ENCODE measurements around the gene PTRHD1.
"Not testable (repeated sequence)": the region's sequence is repeated elsewhere in the genome, so short reads cannot be mapped to it uniquely, and the experiment has no call there.

PTRHD1 gene

DNA sequence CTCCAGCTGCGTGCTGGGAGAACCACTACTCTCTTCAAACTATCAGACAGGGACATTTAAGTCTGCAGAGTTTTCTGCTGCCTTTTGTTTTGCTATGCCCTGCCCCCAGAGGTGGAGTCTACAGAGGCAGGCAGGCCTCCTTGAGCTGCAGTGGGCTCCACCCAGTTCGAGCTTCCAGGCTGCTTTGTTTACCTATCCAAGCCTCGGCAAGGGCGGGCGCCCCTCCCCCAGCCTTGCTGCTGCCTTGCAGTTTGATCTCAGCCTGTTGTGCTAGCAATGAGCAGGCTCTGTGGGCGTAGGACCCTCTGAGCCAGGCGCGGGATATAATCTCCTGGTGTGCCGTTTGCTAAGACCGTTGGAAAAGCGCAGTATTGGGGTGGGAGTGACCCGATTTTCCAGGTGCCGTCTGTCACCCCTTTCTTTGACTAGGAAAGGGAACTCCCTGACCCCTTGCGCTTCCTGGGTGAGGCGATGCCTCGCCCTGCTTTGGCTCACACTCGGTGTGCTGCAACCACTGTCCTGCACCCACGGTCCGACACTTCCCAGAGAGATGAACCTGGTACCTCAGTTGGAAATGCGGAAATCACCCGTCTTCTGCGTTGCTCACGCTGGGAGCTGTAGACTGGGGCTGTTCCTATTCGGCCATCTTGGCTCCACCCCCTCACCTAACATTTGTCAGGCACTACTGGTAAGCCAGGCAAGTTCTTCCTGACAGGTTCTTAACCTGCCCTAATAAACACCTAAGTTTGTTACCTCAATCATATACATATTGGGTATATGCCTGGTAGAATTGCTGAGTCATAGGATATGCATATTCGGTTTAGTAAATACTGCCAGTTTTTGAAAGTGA is 12.8 kb upstream of the PTRHD1 start:
- DNase-seq, result not testable (repeated sequence)

DNA sequence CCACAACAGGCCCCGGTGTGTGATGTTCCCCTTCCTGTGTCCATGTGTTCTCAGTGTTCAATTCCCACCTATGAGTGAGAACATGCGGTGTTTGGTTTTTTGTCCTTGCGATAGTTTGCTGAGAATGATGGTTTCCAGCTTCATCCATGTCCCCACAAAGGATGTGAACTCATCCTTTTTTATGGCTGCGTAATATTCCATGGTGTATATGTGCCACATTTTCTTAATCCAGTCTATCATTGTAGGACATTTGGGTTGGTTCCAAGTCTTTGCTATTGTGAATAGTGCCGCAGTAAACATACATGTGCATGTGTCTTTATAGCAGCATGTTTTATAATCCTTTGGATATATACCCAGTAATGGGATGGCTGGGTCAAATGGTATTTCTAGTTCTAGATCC is 7.3 kb upstream of the PTRHD1 start:
- DNase-seq, result not testable (repeated sequence)

GRCh38 chr2:24797644-24798043 is 4.5 kb upstream of the PTRHD1 start:
- DNase-seq, result no peak

DNA sequence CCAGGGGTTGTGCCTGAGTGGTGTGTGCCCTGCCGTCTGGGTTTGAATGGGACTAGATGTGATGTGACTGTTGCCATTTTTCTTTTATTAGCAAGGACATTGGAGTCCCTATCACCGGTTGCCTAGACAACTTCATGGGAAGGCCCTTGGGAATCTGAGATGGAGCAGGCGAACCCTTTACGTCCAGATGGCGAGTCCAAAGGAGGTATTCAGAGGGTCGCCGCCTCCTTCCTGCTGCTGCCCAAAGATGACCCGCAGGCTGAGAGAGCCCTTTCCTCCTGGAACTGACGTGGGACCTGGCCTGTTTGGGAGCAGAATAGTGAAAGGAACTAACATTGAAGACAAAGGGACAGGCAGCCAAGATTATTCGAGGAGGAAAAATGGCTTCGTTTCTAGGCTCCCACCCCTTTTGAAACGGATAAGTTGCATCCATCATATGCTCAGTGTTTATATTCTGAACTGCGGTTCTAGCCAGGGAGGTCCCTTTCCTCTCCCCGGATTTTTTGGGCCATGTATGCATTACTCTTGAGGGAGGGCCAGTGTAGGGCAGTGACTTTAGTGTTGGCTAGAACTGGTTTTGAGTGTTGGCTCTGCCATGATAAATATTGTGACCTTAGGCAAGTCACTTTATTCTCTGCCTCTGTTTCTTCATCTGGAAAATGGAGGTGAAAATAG is 707 bp upstream of the PTRHD1 start:
- peak; percentile 16 for DNase-seq

DNA sequence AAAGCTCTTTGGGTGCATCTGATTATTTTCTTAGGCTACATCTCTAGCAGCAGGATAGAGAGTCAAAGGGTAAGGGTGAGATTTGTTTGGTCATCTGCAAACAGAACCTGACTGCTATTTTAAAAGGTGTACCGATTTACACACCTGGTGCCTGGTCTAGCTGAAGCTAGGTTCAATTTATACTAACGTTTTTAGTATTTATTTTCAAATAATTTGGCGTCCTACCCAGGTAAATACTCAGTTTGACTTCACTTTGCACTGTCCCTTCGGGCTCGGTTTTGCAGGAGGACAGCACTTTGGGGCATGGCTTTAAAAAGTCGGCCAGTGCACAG is 683 bp downstream of the PTRHD1 start:
- DNase-seq, result no peak

- DNase-seq, result no peak
Measured at GRCh38 chr2:24791452-24791851, 1.7 kb downstream of the PTRHD1 start.

DNA sequence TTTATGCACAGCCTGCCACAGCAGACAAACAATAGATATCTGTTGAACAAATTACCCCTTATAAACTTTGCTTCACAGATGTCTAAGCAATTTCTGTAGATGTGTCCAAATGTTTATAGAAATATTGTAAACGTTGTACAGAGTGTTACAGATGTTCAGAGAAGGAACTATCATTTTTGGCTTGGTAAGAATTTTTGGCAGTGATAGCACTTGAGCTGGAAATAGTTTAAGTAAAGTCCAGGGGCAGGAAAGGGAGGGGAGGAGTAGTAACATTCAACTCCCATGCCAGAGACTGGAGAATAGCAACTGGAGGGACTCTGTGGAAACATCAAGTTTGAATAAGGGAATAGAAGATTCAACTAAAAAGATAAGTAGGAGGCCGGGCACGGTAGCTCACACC is 4.4 kb downstream of the PTRHD1 start:
- DNase-seq, result no peak

GRCh38 chr2:24787532-24787931 is 5.7 kb downstream of the PTRHD1 start:
- DNase-seq, result no peak

DNA sequence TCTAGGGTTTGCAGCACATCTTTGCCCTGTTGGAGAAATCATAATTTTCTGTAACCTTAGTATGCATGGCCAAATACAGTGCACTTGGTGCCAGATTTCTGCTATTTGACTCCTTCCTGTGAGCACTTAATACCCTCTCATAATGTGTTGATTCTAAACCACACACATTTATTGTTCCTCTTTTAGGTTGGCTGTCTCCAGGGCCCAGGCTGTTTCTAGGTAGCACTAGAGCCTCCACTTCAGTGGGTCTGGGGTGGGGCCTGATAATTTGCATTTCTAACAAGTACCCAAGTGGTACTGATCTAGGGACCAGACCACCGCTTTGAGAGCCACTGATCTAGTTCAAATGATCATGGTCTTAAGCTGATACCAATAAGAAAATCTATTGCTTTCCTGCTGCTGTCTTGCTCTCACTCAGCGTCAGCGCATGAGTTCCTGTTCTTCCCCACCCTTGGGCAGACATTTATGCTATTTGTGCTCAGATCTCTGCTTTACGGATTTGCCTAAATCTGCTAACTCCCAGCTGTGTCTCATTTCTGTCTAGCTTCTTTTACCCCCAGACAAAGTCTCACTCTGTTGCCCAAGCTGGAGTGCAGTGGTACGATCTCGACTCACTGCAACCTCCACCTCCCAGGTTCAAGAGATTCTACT is 7.4 kb downstream of the PTRHD1 start:
- no peak for DNase-seq

DNA sequence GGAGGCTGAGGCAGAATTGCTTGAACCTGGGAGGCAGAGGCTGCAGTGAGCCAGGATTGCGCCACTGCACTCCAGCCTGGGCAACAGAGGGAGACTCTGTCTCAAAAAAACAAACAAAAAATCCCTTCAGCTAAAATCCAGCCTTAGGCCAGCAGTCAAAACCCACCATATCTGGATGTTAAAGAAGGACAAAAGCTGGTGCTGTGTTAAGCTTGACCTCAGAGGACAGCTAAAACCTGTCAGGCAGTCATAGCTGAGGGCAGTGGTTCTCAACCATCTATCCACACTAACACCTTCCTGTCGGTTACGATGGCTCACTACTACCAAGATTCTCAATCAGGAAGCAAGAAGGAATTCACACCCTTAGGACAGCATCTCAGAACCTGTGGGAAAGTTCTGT is 9.6 kb downstream of the PTRHD1 start:
- no peak for DNase-seq

DNA sequence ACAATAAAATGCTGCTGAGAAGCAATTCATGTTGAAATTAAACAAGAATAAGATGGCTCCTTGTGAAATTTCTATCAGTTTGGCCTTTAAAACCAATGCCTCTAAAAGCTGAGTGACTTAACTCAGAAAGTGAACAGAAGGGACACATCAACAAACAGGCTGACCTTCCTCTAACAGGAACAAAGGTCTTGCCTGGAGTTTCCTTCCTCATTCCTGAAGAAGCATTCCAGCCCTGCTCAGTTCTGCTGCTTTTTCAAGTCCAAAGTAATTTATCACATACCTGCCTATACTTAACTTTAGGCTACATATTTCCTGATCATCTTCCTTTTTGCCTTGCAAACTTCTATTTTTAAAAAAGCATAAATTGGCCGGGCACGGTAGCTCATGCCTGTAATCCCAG is 14.1 kb downstream of the PTRHD1 start:
- no peak for DNase-seq

DNA sequence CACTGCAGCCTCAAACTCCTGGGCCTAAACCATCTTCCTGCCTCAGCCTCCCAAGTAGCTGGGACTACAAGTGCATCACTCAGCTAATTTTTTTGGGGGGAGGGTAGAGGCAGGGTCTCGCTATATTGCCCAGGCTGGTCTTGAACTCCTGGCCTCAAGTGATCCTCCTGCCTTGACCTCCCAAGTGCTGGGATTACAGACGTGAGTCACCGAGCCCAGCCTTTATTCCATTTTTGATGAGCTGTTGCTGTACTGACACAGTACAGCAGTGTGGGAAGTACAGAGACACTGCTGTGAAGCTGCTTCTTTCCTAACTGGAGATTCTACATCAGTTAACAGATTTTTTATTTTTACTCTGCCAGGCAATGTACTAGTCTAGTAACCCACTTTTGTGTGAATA is 18.8 kb downstream of the PTRHD1 start:
- no peak for DNase-seq

DNA sequence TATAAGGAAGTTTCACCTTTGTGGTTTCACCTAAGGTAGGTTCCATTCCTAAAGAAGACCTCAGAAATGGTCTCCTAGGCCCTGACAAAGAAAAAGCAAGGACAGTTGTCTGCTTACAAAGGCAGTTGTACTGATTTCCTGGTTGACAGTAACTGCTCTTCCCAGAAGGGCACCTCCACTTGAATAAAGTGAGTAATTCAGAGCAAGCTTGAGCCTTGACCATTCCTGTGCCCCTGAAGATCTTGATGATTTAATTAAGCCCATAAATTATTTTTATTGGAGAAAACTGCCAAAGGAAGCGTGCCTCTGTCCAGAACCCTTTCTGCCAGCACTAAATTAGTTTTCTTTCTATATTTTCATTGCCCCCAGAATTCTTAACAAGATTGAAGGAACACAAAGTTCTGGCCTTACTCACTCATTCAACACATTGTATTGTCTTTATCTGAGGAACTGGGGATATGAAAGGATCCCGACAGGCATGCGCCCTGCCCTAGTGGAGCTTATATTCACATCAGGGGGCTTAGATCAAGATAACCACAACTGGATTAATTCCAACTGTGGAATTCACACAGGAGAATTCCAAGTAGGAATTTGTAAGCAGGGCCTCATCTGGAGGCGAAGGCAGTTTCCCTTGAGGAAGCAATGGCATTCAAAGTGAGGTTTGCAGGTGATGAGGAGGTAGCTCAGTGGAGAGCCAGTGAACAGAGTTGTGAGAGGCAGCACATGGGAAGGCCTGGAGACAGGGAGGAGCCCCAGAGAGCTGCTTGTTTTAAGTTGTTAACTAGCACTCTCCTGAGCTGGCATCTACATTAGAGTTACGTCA is 21.2 kb downstream of the PTRHD1 start:
- DNase-seq, result no peak

- DNase-seq, result no peak
Measured at GRCh38 chr2:24771061-24771460, 22.1 kb downstream of the PTRHD1 start.

- no peak for DNase-seq
Measured at GRCh38 chr2:24768601-24769000, 24.6 kb downstream of the PTRHD1 start.

- DNase-seq, result no peak
Measured at GRCh38 chr2:24768013-24768412, 25.2 kb downstream of the PTRHD1 start.

- DNase-seq, result peak; percentile 32
Measured at GRCh38 chr2:24766609-24767008, 26.6 kb downstream of the PTRHD1 start.

GRCh38 chr2:24763843-24764242 is 29.3 kb downstream of the PTRHD1 start:
- no peak for DNase-seq

DNA sequence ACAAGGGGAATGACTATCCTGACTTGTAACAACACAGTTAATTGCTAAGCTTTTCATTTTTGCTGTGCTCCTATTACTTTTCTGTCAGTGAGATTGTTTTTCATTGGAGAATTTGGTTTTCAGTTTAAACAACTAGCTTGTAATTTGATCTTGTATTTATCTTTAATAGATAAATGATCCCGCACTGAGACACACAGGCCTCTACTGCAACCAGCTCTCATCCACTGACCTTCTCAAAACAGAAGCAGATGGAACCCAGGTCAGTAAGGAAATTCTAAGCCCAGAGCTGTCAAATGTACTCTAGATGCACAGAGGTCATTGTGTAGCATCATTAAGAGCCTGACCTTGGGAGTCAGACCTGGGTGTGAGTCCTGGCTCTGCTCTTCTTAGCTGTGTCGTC is 30.7 kb downstream of the PTRHD1 start:
- no peak for DNase-seq

- DNase-seq, result no peak
Measured at GRCh38 chr2:24761866-24762265, 31.3 kb downstream of the PTRHD1 start.

GRCh38 chr2:24756789-24757188 is 36.4 kb downstream of the PTRHD1 start:
- no peak for DNase-seq

GRCh38 chr2:24754985-24755705 is 38.0 kb downstream of the PTRHD1 start:
- DNase-seq, result peak; percentile 3

Measured in activated CD4-positive, alpha-beta T cell treated with anti-CD3 and anti-CD28 coated beads, Interleukin-2, amount 50 U/mL, for 16 hours (primary cell).